ENCODE results near the gene YY1AP1.

DNA sequence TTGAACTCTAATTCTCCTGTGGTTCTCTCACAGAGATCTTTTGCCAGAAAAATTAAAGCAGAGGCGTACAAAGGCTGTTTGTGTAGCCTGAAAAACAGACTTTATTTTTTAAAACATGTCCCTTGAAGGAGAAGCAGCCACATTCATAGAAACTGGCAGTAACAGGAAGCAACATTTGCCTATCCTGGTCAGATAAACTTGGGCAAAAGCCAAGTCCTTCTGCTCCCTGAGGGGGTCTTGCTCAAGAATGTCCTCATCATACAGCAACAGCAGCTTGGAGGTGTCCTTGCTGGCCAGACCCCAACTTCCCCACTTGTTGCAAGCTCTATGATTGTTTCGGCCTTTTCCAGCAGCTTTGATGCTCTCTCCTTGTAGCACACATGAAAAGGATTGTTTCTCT lies 42.3 kb downstream of the YY1AP1 start:
- TF ChIP-seq GATA2 (IDR thresholded peaks at IDR 0.05; ENCODE audit: low read depth, low read length) = no peak
- no peak for TF ChIP-seq GATA3 (IDR thresholded peaks at IDR 0.05; ENCODE audit: low read depth, low read length)

Measured in SH-SY5Y (cell line).